ENCODE measurements around the gene SEMA6D.

DNA sequence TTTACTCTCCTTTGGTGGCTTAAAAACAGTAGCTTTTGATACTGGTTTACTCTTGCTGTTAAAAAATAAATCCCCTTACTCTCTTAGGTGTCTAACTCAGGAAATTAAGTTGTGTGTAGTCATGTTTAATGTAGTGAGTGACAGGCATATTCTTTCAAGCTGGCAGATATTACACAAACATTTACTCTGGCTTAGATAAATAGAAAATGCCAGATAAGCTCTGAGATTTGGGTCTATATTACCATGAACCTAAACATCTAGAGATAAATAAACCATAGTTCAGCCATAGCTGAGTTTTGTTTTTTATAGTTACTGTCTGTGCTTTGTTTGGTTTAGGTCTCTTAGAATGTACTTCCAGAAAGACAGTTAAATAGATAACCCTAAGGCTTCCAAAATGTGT is 2.4 kb downstream of the SEMA6D start:
- TF ChIP-seq, protein P1, sequence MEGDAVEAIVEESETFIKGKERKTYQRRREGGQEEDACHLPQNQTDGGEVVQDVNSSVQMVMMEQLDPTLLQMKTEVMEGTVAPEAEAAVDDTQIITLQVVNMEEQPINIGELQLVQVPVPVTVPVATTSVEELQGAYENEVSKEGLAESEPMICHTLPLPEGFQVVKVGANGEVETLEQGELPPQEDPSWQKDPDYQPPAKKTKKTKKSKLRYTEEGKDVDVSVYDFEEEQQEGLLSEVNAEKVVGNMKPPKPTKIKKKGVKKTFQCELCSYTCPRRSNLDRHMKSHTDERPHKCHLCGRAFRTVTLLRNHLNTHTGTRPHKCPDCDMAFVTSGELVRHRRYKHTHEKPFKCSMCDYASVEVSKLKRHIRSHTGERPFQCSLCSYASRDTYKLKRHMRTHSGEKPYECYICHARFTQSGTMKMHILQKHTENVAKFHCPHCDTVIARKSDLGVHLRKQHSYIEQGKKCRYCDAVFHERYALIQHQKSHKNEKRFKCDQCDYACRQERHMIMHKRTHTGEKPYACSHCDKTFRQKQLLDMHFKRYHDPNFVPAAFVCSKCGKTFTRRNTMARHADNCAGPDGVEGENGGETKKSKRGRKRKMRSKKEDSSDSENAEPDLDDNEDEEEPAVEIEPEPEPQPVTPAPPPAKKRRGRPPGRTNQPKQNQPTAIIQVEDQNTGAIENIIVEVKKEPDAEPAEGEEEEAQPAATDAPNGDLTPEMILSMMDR (IDR thresholded peaks at IDR 0.05), result no peak
- TF ChIP-seq POLR2AphosphoS5 (IDR thresholded peaks at IDR 0.05) (no peak), POLR2A (IDR thresholded peaks at IDR 0.05) (no peak), EP300 (IDR thresholded peaks at IDR 0.05) (no peak)

All from sigmoid colon (tissue), 4 donors.